OCI-LY7 (cell line): ENCODE measurements around the gene SOX5.

ENCODE experiments used
- EZH2phosphoT487 ChIP-seq: fragments of 200-600 bp; sonication (generic); IDR thresholded peaks from 2 replicates; pipeline ENCODE4 v1.6.1; 2018; ENCODE audit warnings: low read depth, borderline replicate concordance, mild to moderate bottlenecking, mixed run types, antibody characterized with exemption, low read length, moderate library complexity, mixed read lengths
- TF ChIP-seq, protein P1 (sequence below): fragments of 200-600 bp; sonication (generic); conservative IDR thresholded peaks from 2 replicates; pipeline ENCODE4 v1.5.1; 2014; ENCODE audit warnings: mild to moderate bottlenecking, antibody characterized with exemption, low read length, moderate library complexity, mixed read lengths

DNA sequence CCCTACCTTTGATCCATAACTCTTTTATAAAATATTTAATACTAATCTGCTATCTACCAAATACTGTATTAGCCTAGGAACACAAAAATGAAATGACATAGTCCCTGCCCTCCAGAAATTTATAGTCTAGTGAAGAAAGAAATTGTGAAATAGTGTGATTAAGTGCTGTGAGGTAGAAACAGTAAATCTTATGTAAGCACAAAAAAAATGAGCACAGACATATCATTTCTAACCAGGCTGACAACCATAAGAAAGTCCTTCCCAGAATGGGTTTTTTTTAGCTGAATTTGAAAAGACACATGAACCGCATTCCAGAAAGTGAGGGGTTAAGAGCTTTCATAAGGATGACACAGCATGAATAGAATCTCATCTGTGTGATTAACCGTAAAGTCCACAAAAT is 145.9 kb downstream of the SOX5 start:
- TF ChIP-seq, protein P1, sequence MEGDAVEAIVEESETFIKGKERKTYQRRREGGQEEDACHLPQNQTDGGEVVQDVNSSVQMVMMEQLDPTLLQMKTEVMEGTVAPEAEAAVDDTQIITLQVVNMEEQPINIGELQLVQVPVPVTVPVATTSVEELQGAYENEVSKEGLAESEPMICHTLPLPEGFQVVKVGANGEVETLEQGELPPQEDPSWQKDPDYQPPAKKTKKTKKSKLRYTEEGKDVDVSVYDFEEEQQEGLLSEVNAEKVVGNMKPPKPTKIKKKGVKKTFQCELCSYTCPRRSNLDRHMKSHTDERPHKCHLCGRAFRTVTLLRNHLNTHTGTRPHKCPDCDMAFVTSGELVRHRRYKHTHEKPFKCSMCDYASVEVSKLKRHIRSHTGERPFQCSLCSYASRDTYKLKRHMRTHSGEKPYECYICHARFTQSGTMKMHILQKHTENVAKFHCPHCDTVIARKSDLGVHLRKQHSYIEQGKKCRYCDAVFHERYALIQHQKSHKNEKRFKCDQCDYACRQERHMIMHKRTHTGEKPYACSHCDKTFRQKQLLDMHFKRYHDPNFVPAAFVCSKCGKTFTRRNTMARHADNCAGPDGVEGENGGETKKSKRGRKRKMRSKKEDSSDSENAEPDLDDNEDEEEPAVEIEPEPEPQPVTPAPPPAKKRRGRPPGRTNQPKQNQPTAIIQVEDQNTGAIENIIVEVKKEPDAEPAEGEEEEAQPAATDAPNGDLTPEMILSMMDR: no peak
- TF ChIP-seq EZH2phosphoT487: no peak
